ENCODE results near the gene AQP6.
"Not testable (repeated sequence)": the region's sequence is repeated elsewhere in the genome, so short reads cannot be mapped to it uniquely, and the experiment has no call there.

Gene AQP6

GRCh38 chr12:49973361-49973830 lies 649 bp downstream of the AQP6 start:
- DNase-seq = no peak

DNA sequence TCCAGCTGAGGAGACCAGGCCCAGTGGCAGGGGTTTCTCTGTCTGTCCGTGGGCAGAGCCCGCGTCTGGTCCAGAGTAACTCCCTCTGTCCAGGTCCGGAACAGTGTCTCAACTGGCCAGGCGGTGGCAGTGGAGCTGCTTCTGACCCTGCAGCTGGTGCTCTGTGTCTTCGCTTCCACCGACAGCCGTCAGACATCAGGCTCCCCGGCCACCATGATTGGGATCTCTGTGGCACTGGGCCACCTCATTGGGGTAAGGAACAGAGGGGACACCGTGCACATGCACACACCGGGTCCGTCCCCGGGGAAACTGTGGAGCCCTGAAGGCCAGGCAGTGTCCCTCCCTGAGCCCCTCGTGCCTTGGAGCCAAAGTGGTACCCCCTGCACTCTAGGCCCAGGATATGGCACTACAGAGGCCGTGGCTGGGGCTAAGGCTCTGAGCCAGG lies 1.5 kb downstream of the AQP6 start:
- DNase-seq = peak; percentile 15

DNA sequence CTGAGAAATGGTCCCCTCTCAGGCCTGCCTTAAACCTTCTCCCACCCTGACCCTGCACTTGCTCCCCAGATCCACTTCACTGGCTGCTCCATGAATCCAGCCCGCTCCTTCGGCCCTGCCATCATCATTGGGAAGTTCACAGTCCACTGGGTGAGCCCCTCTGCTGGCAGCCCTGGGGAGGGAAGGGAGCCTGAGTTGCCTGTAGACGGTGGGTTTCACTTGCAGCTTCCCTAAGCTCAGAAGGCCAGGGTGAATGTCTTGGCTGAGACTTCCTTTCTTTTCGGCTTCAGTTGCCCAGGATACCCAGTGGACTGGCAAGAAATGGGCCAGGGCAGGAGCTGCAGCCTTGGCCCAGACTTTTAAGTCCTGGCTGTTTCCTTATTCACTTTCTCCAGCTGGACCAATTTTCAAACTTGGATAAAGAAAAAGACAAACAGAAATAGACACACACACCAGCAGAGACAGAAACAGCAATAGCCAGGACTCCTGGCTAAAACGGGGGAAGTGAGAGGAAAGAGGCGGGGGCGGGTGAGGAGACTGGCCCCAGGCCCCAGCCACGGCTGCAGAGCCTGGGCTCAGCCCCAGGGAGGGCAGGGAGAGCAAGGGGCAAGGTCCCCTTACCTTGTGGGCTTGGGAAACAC lies 2.0 kb downstream of the AQP6 start:
- DNase-seq = no peak

GRCh38 chr12:49975318-49975761 lies 2.6 kb downstream of the AQP6 start:
- DNase-seq = no peak

DNA sequence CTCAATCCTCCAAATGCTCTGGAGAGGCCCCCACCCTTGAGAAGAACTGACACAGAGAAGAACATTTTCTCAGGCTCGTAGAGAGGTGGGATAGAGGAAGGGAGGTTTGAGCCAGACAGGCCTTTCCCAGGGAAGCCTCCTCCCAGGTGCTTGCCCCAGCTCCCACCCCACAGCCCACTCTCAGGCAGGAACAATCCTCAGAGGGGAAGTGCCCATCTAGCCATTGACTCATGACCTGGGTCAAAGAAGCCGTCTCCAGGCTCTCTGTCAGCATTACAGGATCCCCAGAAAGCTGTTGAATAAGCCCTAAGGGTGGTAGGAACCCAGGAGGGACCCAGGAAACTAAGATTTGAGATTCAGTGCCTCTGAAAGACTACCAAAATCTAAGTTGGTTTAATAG lies 3.8 kb downstream of the AQP6 start:
- DNase-seq = no peak

DNA sequence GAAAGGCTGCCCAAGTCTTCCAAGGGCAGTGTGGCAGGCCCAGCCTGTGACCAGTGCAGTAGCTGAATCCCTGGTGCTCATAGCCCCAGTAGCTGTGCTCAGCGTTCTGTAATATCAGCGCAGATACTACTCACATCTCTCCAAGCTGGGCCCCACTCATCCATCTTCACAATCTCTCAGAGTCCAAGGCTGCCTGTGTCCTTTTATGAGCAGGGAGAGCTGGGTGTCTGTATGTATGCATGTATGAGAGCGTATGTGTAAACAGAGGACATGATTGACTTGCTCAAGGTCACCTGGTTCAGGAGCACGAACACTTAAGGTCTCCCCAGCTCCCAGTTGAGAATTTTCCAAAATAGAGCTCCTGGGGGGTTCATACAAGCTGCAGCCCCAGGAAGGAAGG lies 5.4 kb downstream of the AQP6 start:
- no peak for DNase-seq

GRCh38 chr12:49979016-49979586 lies 6.4 kb downstream of the AQP6 start:
- DNase-seq = no peak

- no peak for DNase-seq
Observed at GRCh38 chr12:49979791-49980190, 7.0 kb downstream of the AQP6 start.

DNA sequence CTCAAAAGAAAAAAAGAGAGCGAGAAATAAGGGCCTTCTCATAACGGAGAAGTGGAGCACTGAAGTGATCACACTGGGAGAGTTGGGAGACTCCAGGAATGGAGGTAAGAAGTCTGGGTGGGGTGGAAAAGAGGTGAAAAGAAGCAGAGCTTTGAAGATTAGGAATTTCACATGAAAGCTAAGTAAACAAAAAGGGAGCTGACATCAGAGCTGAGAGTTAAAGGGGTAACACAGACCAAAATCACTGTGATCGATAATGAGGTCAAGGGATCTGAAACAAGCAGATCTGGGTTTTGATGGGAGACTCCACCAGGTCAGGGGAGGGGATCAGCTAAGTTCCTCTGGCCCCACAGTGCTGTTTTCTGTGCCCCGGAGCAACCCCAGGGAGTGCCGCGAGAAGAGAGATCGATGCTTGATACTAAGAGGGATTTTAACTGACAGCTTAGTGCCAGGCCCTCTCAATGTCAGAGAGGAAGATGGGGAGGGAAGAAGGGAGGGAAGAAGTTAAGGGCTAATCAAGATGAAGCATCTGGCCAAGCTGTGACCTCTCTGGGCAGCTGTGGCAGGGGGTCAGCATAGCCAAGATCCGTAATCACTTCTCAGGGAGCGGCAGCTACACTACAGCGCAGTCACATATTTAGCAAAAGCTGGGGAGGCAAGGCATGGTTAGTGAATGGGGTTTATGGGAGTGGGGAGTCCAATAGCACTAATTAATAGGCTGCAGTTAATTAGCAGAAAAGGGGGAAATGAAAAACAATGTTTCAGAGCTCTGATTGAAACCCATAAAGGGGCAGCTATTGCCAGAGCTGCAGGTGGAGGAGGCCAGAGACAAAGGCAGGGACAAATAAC lies 8.0 kb downstream of the AQP6 start:
- DNase-seq = no peak

DNA sequence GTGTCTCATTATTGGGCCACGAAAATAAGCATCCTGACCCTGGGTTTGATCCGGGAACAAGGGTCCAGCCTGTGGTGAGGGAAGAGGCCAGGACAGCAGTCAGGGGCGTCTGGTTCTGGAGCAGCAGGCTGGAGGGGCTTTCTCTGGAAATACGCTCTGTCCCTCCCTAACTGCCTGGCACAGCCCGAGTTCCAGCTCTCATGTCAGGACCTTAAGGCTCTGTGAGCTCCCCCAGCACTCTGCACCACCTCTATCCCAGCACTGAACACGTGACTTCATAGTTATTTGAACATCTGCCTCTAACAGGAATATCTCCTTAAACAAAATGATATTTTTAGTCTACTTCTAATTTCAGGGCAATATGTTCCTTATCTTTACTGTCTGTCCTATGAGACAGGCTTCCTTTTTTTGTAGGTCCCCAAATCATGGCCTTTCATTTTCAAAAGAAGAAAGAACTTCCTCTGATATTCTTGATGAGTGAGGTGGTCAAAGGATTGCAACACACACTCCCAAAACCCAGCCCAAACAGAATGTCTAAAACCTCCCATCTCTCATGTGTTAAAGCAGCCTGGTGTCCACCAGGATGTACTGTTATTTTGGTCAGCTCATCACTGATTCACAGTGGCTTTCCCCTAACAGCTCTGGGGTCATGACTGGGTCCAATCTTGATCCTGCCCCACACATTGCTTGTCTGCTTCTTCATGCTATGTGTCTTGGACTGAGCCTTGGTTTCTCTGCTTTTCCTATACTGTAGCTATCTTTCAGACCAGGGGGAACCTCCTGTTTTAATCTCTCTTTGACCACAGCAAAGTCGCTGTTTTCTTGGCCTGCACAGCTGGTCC lies 9.7 kb downstream of the AQP6 start:
- DNase-seq = no peak

DNA sequence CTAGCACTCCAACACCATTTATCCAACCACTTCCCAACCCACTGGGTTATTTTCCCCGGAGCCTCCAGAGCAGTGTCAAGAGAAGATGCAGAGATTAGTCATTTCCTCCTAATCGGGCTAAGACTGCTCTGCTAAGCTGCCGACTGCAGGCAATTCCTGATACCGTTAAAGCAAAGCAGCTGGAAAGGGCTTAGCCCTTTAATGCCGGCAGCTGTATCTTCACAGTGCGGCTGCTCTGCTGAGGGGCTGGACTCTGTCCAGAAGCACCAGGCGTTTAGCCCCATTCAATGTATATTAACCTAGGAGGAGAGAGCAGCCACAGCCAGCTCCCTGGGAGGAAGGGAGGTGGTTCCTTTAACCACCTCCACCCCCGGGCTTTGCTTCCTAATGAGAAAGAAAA lies 11.1 kb downstream of the AQP6 start:
- DNase-seq = peak; percentile 73

GRCh38 chr12:49984476-49985359 lies 12.0 kb downstream of the AQP6 start:
- DNase-seq = peak; percentile 34

- peak; percentile 42 for DNase-seq
Observed at GRCh38 chr12:49985981-49986380, 13.2 kb downstream of the AQP6 start.

- not testable (repeated sequence) for DNase-seq
Observed at GRCh38 chr12:49986476-49986875, 13.7 kb downstream of the AQP6 start.

DNA sequence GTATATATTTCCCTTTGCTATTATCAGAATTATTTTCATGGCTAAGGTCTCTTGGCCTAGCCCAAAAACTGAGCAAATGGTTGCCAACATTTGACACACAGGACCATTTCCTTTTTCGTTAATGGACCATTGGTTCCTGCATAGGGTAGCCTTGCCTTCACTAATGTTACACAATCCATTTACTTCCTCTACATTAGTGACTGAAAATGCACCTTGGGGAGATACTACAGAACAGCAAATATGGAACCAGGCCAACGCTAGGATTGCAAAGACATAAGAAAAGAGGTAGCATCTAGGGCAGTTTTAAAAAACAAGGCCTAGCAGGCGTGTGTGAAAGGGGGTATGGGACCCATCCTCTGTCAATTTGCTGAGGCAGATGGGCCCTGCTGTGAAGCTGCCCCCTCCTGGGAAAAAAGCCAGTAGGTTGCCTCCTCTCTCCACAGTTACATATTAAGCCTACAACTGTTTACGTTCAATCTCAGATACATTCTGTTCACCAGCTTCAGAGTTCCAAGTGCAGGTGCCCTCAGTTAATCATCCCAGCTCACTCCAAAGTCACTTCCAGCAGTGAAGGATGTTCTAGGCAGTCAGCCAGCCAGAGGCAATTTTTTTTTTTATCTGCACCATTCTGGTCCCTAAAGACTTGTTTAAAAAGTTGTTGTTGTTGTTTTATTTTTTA lies 15.0 kb downstream of the AQP6 start:
- DNase-seq = peak; percentile 65

- DNase-seq = not testable (repeated sequence)
Observed at GRCh38 chr12:49989400-49989799, 16.7 kb downstream of the AQP6 start.

- DNase-seq = no peak
Observed at GRCh38 chr12:49990273-49990672, 17.5 kb downstream of the AQP6 start.

DNA sequence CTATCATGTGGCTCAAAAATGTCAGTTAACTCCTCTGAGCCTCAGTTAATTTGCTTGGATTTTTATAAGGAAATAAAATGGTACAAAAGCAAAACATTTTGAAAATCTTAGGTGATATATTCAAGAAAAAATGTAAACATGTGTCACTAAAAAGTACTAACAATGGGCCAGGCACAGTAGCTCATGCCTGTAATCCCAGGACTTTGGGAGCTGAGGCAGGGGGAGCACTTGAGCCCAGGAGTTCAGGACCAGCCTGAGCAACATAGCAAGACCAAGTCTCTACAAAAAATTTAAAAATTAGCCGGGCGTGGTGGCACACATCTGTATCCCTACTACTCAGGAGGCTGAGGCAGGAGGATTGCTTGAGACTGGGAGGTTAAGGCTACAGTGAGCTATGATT lies 25.7 kb downstream of the AQP6 start:
- no peak for DNase-seq

- DNase-seq = no peak
Observed at GRCh38 chr12:50003595-50003994, 30.8 kb downstream of the AQP6 start.

DNA sequence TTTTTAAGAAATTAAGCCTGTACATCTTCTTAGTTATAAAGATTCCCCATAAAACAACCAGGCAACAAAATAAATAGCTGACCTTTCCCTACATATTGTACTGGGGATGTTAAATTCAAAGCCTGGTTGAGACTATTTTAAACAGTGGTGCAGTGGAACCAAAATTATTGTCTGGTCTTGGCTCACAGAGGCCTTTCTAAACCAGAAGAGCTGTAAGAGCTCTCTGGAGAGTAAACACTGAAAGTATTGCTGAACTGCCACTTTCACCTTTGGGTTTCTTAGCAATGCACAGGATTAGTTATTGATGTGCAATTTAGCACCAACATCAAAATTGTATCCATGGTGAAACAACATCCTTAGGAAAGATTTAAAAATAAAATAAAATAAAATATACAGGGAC lies 31.9 kb downstream of the AQP6 start:
- no peak for DNase-seq

- no peak for DNase-seq
Observed at GRCh38 chr12:50005175-50005574, 32.4 kb downstream of the AQP6 start.

Data from NCI-H1092 treated with DMSO at 0.1 percent for 48 hours (cell line).